Activated T-helper 1 cell treated with anti-CD3 and anti-CD28 coated beads, Interleukin-2, amount 50 U/mL, for 16 hours (primary cell): Measurements from ENCODE around the gene C17orf113.

Experiments used
- DNase-seq, 2 donors: peaks; one replicate each; pipeline ENCODE4 v3.0.0-alpha.2; 2020; ENCODE audit warnings: low read depth in 1 of 2, low spot score in 1 of 2

The C17orf113 gene

DNA sequence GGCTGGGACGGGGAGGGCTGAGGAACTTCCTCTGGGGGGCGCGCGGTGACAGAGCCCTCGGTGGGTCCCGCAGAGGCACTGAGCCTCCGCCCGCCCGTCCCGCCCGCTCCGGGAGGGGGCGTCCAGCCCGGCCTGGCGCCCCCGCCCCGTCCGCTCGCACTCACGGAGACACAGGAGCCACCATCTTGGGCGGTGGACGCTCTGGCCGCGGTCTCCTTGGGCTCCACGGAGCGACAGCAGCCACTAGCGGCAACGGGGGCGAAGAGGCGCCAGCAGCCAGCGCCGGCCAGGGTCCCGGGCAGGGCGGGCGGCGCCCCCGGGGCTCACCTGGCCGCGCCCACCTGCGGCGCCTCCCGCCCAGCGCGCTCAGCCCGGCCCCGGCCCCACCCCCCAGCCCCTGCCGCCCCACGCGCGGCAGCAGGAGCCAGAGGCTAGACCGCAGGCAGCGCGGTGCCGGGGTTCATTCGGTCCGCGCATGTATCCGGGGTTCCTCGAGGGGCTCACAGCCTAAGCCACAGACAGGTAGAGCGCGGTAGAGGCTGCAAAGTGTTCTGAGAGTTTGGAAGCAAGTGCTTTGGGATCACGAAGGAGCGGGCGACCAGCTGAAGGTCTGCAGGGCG lies at the start of gene C17orf113:
Gene C17orf113, minus strand, starts transcription at position 209 of the 620 bp plus-strand sequence. CDS start 7,225 bp downstream, outside the sequence.
- peak in 1 of 2 donors; percentile 14 for DNase-seq

GRCh38 chr17:42098730-42099399 lies 48.5 kb upstream of the C17orf113 start:
- DNase-seq: no peak

- DNase-seq: peak in 1 of 2 donors; percentile 30
Observed at GRCh38 chr17:42097691-42098631, 47.6 kb upstream of the C17orf113 start, which contains the start of gene ZNF385C. TSS of gene ZNF385C (minus strand) at chr17:42098473. CDS start at chr17:42063056, 35,417 bp downstream.

DNA sequence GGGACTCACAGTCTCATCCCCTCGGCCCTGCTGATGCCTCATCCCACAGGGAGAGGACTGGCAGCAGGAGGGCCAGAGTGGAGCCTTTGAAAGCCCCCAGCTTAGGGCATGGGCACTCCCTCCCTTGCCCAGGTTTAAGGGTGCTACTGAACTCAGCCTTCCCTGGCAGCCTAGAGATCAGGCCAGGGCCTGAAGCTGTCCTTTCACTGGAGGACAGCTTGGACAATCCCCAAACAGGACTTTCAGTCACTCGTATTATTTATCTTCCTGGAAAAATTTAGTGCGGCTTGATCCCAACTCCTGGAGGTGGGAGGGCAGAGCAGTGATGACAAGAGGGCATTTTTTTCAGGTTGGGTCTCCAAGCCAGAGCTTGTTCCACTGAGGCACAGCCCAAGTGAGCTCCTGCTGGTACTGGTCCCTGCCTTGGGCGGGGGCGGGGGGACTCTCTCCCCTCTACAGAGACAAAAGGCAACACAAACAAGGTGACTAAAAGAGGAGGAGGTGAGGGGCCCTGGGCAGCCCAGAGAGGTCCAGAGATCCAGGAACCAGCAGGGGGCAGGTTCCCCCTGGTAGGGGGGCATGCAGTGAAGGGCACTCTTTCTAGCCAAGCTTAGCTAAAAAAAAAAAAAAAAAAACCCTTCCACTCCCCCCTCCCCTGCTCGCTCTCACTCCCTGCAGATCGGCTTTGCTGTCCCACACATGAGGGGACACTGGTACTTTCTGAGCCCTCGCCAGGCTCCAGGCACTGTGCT lies 46.1 kb upstream of the C17orf113 start:
- no peak for DNase-seq

DNA sequence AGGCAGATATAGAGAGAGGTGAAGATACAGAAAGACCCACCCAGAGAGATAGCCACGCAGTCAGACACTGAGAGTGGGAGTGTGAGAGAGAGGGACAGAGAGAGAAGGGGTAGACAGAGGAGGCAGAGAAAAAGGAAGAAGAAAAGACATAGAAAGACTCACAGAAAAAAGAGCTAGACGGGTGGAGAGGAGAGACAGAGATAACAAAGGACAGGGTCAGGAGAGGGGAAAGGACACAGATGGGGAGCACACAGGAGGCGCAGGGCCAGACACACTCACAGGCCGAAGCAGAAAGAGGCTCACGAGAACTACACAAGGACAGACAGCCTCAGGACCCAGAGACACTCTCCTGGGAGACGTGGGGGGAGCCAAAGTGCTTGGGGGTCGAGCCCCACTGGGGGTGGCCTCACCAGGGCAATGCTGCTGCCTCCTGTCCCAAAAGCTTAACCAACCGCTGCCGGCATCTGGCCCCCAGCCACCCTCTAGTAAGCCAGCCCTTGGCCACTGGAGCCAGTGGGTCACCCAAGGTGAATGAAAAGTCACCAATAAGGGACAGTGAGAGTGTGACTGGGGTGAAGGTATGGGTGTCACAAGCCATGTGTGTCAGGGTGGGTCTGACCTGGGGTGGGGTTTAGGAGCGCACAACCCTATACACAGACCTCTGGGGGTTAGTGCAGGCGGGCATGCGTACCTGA lies 44.1 kb upstream of the C17orf113 start:
- DNase-seq: no peak

GRCh38 chr17:42092939-42093338 lies 42.5 kb upstream of the C17orf113 start:
- DNase-seq: no peak

GRCh38 chr17:42090964-42091790 lies 40.8 kb upstream of the C17orf113 start:
- no peak for DNase-seq

GRCh38 chr17:42088736-42089135 lies 38.3 kb upstream of the C17orf113 start:
- DNase-seq: no peak

GRCh38 chr17:42087736-42088705 lies 37.6 kb upstream of the C17orf113 start:
- no peak for DNase-seq

DNA sequence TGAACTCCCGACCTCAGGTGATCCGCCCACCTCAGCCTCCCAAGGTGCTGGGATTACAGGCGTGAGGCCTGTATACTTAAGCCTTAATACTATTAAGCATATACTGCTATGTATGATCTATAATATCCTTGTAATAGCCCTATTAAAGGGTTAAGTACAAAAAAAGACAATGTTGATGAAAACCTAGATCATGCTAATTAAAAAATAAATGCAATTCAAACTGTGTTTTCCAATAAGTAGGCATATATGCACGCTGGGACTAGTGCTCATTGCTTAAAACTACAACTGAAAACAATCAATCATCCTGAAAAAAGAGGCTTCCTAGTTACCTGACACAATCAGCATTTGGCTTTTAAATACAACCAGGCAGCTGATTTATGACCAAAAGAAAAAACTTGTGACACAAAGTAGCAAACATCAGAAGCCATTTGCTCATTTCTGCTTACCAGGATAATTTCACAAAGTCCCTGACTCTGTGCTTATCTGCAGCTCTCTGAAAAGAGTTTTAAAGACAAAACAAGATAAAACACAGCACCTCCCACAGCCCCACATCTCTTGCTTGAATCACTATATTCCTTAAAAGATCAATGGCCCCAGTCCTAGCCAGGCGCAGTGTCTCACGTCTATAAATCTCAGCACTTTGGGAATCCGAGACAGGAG lies 36.8 kb upstream of the C17orf113 start:
- DNase-seq: no peak

GRCh38 chr17:42081516-42082129 lies 31.2 kb upstream of the C17orf113 start:
- DNase-seq: no peak

DNA sequence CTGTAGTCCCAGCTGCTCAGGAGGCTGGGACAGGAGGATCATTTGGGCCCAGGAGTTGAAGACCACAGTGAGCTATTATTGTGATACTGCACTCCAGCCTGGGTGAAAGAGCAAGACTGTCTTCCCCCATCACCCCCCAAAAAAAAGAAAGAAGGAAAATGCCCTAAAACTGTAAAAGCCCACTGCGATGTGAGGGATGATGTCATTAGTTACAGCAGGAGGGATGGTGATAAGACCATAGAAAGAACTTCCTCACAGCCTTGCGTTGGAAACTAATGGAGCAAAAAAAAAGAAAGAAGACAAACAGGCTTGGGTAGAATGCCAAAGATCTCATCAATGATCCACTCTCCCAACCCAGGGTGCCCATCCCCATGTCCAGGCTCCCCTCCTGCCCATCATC lies 29.1 kb upstream of the C17orf113 start:
- no peak for DNase-seq

DNA sequence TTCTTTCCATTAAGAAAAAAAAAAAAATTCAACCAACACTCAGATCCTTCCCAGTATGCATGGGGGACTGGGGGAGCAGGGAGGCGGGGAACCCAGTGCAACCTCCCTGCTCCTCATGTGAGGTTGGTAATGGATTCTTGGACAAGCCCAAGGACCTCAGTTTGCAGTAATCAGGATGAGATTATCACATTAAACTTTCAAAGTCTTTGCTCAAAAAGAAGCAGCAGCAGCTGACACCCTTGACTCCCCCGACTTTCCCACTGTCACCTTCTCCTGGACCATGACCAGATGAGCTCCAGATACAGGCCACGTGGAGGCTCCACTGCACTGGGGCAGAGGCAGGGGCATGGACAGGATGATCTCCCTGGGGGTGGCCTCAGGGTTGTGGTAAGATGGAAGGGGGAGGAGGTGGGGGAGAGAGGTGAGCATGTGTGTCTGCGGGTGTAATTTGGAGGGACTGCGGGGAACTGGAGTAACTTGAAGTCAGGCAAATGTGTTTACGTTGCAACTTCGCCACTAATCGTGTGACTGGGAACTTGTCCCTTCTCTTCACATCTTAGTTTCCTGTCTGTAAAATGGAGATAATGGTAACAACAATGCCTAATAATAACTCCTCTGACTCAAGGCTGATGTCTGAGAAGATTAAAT lies 28.1 kb upstream of the C17orf113 start:
- no peak for DNase-seq

GRCh38 chr17:42077755-42078154 lies 27.4 kb upstream of the C17orf113 start:
- DNase-seq: no peak

DNA sequence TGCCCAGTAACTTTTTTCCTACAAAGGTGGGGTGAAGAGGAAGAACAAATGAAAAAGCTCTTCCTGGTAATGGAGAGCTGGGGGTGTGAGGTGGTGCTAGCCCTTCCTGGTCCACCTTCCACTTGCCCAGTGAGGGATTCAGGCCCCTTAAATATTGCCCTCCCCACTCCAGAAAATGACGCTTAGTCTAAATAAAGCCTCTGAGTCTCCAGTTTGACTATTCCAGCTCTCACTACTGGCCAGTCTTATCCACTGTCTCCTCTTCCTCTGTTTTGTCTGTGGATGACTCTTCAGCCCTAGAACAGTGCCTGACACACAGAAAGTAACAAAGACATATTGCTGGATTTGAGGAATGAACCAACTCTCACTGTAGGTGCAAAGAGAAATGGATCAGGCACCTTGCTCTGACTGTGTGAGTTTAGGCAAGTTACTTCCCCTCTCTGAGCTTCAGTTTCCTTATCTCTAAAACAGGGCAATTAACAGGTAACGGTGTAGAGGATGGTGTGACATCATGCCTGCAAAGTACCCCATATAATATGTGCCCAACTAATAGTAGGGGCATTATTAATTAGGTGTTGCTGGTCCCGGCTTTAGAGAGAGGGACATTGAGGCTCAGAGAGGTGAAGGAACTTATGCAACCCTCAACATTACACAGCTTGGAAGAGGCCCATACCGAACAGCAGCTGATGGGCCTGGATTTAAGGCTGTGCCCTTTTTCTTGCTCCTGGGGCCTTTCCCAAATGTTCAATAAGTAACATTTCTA lies 26.6 kb upstream of the C17orf113 start:
- DNase-seq: no peak

GRCh38 chr17:42075789-42076188 lies 25.4 kb upstream of the C17orf113 start:
- no peak for DNase-seq
